H9 (cell line): ENCODE data around the gene SECISBP2. TPM values are rescaled to one million over a fixed set of nuclear protein-coding genes. Genes with fewer than 3 reads are reported as not detected.

Source experiments
- DNase-seq: peaks from one replicate; pipeline ENCODE4 v3.0.0-alpha.2; 2017
- H2AFZ ChIP-seq: one replicate; pipeline ENCODE4 v1.6.1; 2013; ENCODE audit warnings: mild to moderate bottlenecking, low read length, control low read depth, moderate library complexity
- H2AK5ac ChIP-seq: 2 replicates; pipeline ENCODE4 v1.6.1; 2013; ENCODE audit warnings: low read length, control low read depth, mixed read lengths; ENCODE audit not compliant: insufficient read length
- H2BK120ac ChIP-seq: one replicate; pipeline ENCODE4 v1.6.1; 2013; ENCODE audit warnings: low read depth, mild to moderate bottlenecking, low read length, control low read depth, inconsistent platforms; ENCODE audit not compliant: poor library complexity, severe bottlenecking
- H2BK12ac ChIP-seq: 2 replicates; pipeline ENCODE4 v1.6.1; 2013; ENCODE audit warnings: low read length, control low read depth, mixed read lengths, low read depth; ENCODE audit not compliant: insufficient read length
- H2BK15ac ChIP-seq: 2 replicates; pipeline ENCODE4 v1.6.1; 2013; ENCODE audit warnings: low read depth, low read length, control low read depth
- H2BK20ac ChIP-seq: one replicate; pipeline ENCODE4 v1.6.1; 2013; ENCODE audit warnings: low read depth, mild to moderate bottlenecking, low read length, control low read depth, inconsistent platforms; ENCODE audit not compliant: poor library complexity, severe bottlenecking
- H2BK5ac ChIP-seq: 2 replicates; pipeline ENCODE4 v1.6.1; 2013; ENCODE audit warnings: low read length, control low read depth, mixed read lengths; ENCODE audit not compliant: insufficient read length
- H3K14ac ChIP-seq: 2 replicates; pipeline ENCODE4 v1.6.1; 2013; ENCODE audit warnings: low read length, control low read depth; ENCODE audit not compliant: insufficient read depth
- H3K18ac ChIP-seq: 2 replicates; pipeline ENCODE4 v1.6.1; 2013; ENCODE audit warnings: low read depth, mild to moderate bottlenecking, mixed read lengths, low read length, control low read depth; ENCODE audit not compliant: insufficient read length
- H3K23ac ChIP-seq: 2 replicates; pipeline ENCODE4 v1.6.1; 2013; ENCODE audit warnings: low read length, control low read depth, mixed read lengths, low read depth; ENCODE audit not compliant: insufficient read length
- H3K23me2 ChIP-seq: 2 replicates; pipeline ENCODE4 v1.6.1; 2013; ENCODE audit warnings: low read depth, mild to moderate bottlenecking, mixed read lengths, low read length, control low read depth; ENCODE audit not compliant: insufficient read length, poor library complexity, severe bottlenecking
- H3K27ac ChIP-seq: 2 replicates; pipeline ENCODE4 v1.5.1; 2013; ENCODE audit warnings: low read length, control low read depth, mixed read lengths, low read depth; ENCODE audit not compliant: insufficient read length
- H3K27me3 ChIP-seq: 2 replicates; pipeline ENCODE4 v1.6.1; 2013; ENCODE audit warnings: low read length, control low read depth, inconsistent platforms; ENCODE audit not compliant: insufficient read depth
- H3K4ac ChIP-seq: 2 replicates; pipeline ENCODE4 v1.6.1; 2013; ENCODE audit warnings: low read depth, mild to moderate bottlenecking, control low read depth, inconsistent platforms, low read length, moderate library complexity
- H3K4me1 ChIP-seq: 2 replicates; pipeline ENCODE4 v1.6.1; 2013; ENCODE audit warnings: low read length, control low read depth, inconsistent platforms; ENCODE audit not compliant: insufficient read depth
- H3K4me2 ChIP-seq: 2 replicates; pipeline ENCODE4 v1.6.1; 2013; ENCODE audit warnings: low read length, control low read depth, mixed read lengths; ENCODE audit not compliant: insufficient read length, insufficient read depth
- H3K56ac ChIP-seq: 2 replicates; pipeline ENCODE4 v1.6.1; 2013; ENCODE audit warnings: low read depth, mild to moderate bottlenecking, mixed read lengths, low read length, control low read depth; ENCODE audit not compliant: insufficient read length
- H3K79me1 ChIP-seq: 2 replicates; pipeline ENCODE4 v1.6.1; 2013; ENCODE audit warnings: low read depth, mild to moderate bottlenecking, moderate library complexity, low read length, control low read depth, inconsistent platforms; ENCODE audit not compliant: insufficient read depth, poor library complexity, severe bottlenecking
- H3K79me2 ChIP-seq: 2 replicates; pipeline ENCODE4 v1.6.1; 2013; ENCODE audit warnings: low read length, control low read depth, inconsistent platforms; ENCODE audit not compliant: insufficient read depth
- H3K9ac ChIP-seq: 2 replicates; pipeline ENCODE4 v1.6.1; 2013; ENCODE audit warnings: low read length, control low read depth, mixed read lengths; ENCODE audit not compliant: insufficient read length; ENCODE audit errors: extremely low read depth
- H3K9me3 ChIP-seq: one replicate; pipeline ENCODE4 v1.6.1; 2013; ENCODE audit warnings: low read depth, low read length, inconsistent platforms; ENCODE audit not compliant: control insufficient read depth
- H3T11ph ChIP-seq: one replicate; pipeline ENCODE4 v1.6.1; 2013; ENCODE audit warnings: mild to moderate bottlenecking, low read length, control low read depth, inconsistent platforms
- H4K20me1 ChIP-seq: one replicate; pipeline ENCODE4 v1.6.1; 2013; ENCODE audit not compliant: control insufficient read depth, insufficient read length, insufficient read depth
- H4K5ac ChIP-seq: 2 replicates; pipeline ENCODE4 v1.6.1; 2013; ENCODE audit warnings: low read depth, mild to moderate bottlenecking, mixed read lengths, low read length, control low read depth; ENCODE audit not compliant: insufficient read length
- H4K8ac ChIP-seq: replicated peaks from 2 replicates; pipeline ENCODE4 v1.6.1; 2013; ENCODE audit warnings: low read length, control low read depth, mixed read lengths, low read depth; ENCODE audit not compliant: insufficient read length
- H4K91ac ChIP-seq: 2 replicates; pipeline ENCODE4 v1.6.1; 2013; ENCODE audit warnings: low read depth, mild to moderate bottlenecking, moderate library complexity, mixed read lengths, low read length, control low read depth; ENCODE audit not compliant: insufficient read length
- H3K27ac Mint-ChIP-seq, 3 experiments: 2 replicates in 2 of 3; 3 replicates in 1 of 3; pipeline ENCODE4 v1.8.0; 2020 to 2021; ENCODE audit warnings: mixed read lengths in 3 of 3, mild to moderate bottlenecking in 1 of 3, moderate library complexity in 1 of 3
- H3K27me3 Mint-ChIP-seq: 2 replicates; pipeline ENCODE4 v1.8.0; 2021; ENCODE audit warnings: low read depth, mild to moderate bottlenecking, moderate library complexity, mixed read lengths
- H3K36me3 Mint-ChIP-seq, 3 experiments: 2 replicates in 2 of 3; 3 replicates in 1 of 3; pipeline ENCODE4 v1.8.0; 2020 to 2021; ENCODE audit warnings: low read depth in 3 of 3, mixed read lengths in 3 of 3; ENCODE audit not compliant: insufficient read depth in 1 of 3
- H3K4me1 Mint-ChIP-seq, 2 experiments: 2 replicates each; pipeline ENCODE4 v1.8.0; 2020; ENCODE audit warnings: mixed read lengths in 2 of 2
- H3K4me3 Mint-ChIP-seq, 2 experiments: 2 replicates in 1 of 2; 3 replicates in 1 of 2; pipeline ENCODE4 v1.8.0; 2020 to 2021; ENCODE audit warnings: mild to moderate bottlenecking in 2 of 2, mixed read lengths in 2 of 2, moderate library complexity in 1 of 2
- H3K9me3 Mint-ChIP-seq, 2 experiments: 2 replicates in 1 of 2; 3 replicates in 1 of 2; pipeline ENCODE4 v1.8.0; 2020; ENCODE audit warnings: mild to moderate bottlenecking in 2 of 2, mixed read lengths in 2 of 2, moderate library complexity in 1 of 2
- CTCF ChIP-seq: fragments of 200-600 bp; sonication (generic); conservative IDR thresholded peaks from 3 replicates; pipeline ENCODE4 v1.8.0; 2021; ENCODE audit warnings: antibody characterized with exemption, mild to moderate bottlenecking
- WGBS: extraction: QIAGEN DNeasy Blood & Tissue Kit; methylation state at CpG from one replicate; pipeline ENCODE4 v1.1.7; 2013; ENCODE audit warnings: missing lambda C conversion rate, low lambda C conversion rate, mixed read lengths; ENCODE audit not compliant: insufficient read length; ENCODE audit errors: extremely low coverage; 5-methylcytosine and 5-hydroxymethylcytosine counted together
- total RNA-seq: library from RNA; stranded (reverse); gene quantifications from 2 replicates; pipeline ENCODE4 v1.2.1, GENCODE V29; 2021

Gene SECISBP2
- total RNA-seq, 1 experiment from 2014 or later = 62.7 TPM

- Mint-ChIP-seq H3K4me3 (no peak overlapping the region), H3K36me3 (peaks cover 20 to 82% (median 78%) of the 10 kb centered on the region in 3 experiments; a peak in 6 of 7 replicates), H3K27me3 (no peaks in the 10 kb centered on the region), H3K9me3 (no peaks in the 10 kb centered on the region), H3K4me1 (peaks cover 0 to 2% of the 10 kb centered on the region in 2 experiments; a peak in 1 of 4 replicates), H3K27ac (peak overlapping the region; percentile 25 to 83 (median 40); a peak in 2 of 7 replicates)
- no peak overlapping the region for H3T11ph ChIP-seq
- H3K14ac ChIP-seq = no peak overlapping the region
- H2BK120ac ChIP-seq = no peak overlapping the region
- no peaks in the 10 kb centered on the region for H3K9me3 ChIP-seq
- H2BK15ac ChIP-seq = no peak overlapping the region
- H3K27ac ChIP-seq = no peak overlapping the region
- no peak overlapping the region for H2AFZ ChIP-seq
- no peak overlapping the region for H3K23ac ChIP-seq
- H4K91ac ChIP-seq = no peak overlapping the region
- no peak for TF ChIP-seq CTCF
- no peak overlapping the region for H2BK20ac ChIP-seq
- H3K4me1 ChIP-seq = no peaks in the 10 kb centered on the region
- no peak overlapping the region for H2AK5ac ChIP-seq
- no peak overlapping the region for H4K5ac ChIP-seq
- H3K56ac ChIP-seq = no peak overlapping the region
- DNase-seq = no peak
- H3K23me2 ChIP-seq = no peaks in the 10 kb centered on the region
- H3K18ac ChIP-seq = no peak overlapping the region
- no peak overlapping the region for H4K8ac ChIP-seq
- H4K20me1 ChIP-seq = no peaks in the 10 kb centered on the region
- no peak overlapping the region for H3K4me2 ChIP-seq
- H3K4ac ChIP-seq = no peak overlapping the region
- no peaks in the 10 kb centered on the region for H3K79me1 ChIP-seq
- no peaks in the 10 kb centered on the region for H3K27me3 ChIP-seq
- no peak overlapping the region for H2BK12ac ChIP-seq
- no CpG with 5 or more reads among the region's 4 CpGs for WGBS
- H2BK5ac ChIP-seq = no peak overlapping the region
- H3K9ac ChIP-seq = no peak overlapping the region
- no peaks in the 10 kb centered on the region for H3K79me2 ChIP-seq
Observed at GRCh38 chr9:89381308-89381609, 63.0 kb downstream of the SECISBP2 start.
